GM13977 (cell line): ENCODE data around the gene SNX20.

Source experiments
- DNase-seq: peaks from one replicate; pipeline ENCODE4 v3.0.0; 2012; ENCODE audit warnings: low spot score
- CTCF ChIP-seq: IDR thresholded peaks from 2 replicates; pipeline ENCODE4 v1.5.1; 2012; ENCODE audit warnings: mild to moderate bottlenecking, control low read depth; ENCODE audit not compliant: insufficient read depth; ENCODE audit errors: extremely low read depth, missing control alignments
- in situ Hi-C: fragments of 300-500 bp; cut with MboI; formaldehyde crosslinking; loops from one replicate; pipeline ENCODE4 v1.12.0; 2022; ENCODE audit warnings: low sequenced_read_pairs, low pct_unique_long_range_greater_than_20kb, mixed read lengths, inconsistent platforms; ENCODE audit not compliant: unreplicated experiment

The SNX20 gene

GRCh38 chr16:50629334-50629733, 51.8 kb downstream of the SNX20 start:
- in situ Hi-C loops, result no loop called here
- no peak for DNase-seq
- no peak for TF ChIP-seq CTCF

- no peak for DNase-seq
- TF ChIP-seq CTCF, result no peak
- in situ Hi-C loops, result no loop called here
Observed at GRCh38 chr16:50628156-50628802, 52.8 kb downstream of the SNX20 start.

- peak; percentile 58 for TF ChIP-seq CTCF
- in situ Hi-C loops, result no loop called here
- peak; percentile 55 for DNase-seq
Observed at GRCh38 chr16:50627419-50627818, 53.7 kb downstream of the SNX20 start.

- in situ Hi-C loops, result no loop called here
- TF ChIP-seq CTCF, result no peak
Observed at GRCh38 chr16:50626868-50627267, 54.2 kb downstream of the SNX20 start.

GRCh38 chr16:50625374-50625773, 55.7 kb downstream of the SNX20 start:
- in situ Hi-C loops, result no loop called here
- DNase-seq, result no peak
- no peak for TF ChIP-seq CTCF

More at GRCh38 chr16:50626868-50627267, 54.2 kb downstream of the SNX20 start:
- DNase-seq, result no peak

- no peak for TF ChIP-seq CTCF
- in situ Hi-C loops, result no loop called here
Observed at GRCh38 chr16:50624449-50624970, 56.6 kb downstream of the SNX20 start.

More at GRCh38 chr16:50624449-50624970, 56.6 kb downstream of the SNX20 start:
- DNase-seq, result no peak
